Gastrocnemius medialis (tissue), 4 donors: ENCODE data around the gene SCAANT1. TPM values are rescaled to one million over a fixed set of nuclear protein-coding genes. Genes with fewer than 3 reads are reported as not detected.

Experiments
- ATAC-seq, 2 donors: fragments of 150-250 bp; one replicate each; pipeline ENCODE4 v1.9.1; 2016
- DNase-seq, 2 donors: peaks; one replicate each; pipeline ENCODE4 v3.0.0-alpha.2; 2019
- H3K27ac ChIP-seq, 4 donors: fragments of 200-600 bp; sonication (generic); 1 replicate in 1 of 4; 2 replicates in 3 of 4; pipeline ENCODE4 v1.5.1; 2016 to 2018; ENCODE audit warnings: mild to moderate bottlenecking in 2 of 4, moderate library complexity in 1 of 4
- H3K27me3 ChIP-seq, 3 donors: fragments of 200-600 bp; sonication (generic) in 2 of 3; 1 replicate in 1 of 3; 2 replicates in 2 of 3; pipeline versions ENCODE4 v1.5.1 to v1.6.0; 2016 to 2019; ENCODE audit warnings: mild to moderate bottlenecking in 1 of 3, moderate library complexity in 1 of 3
- H3K36me3 ChIP-seq, 2 donors: fragments of 200-600 bp; sonication (generic) in 1 of 2; one replicate each; pipeline ENCODE4 v1.5.1; 2017 to 2018
- H3K4me1 ChIP-seq, 2 donors: fragments of 200-600 bp; sonication (generic) in 1 of 2; one replicate each; pipeline ENCODE4 v1.5.1; 2016 to 2017; ENCODE audit warnings: mild to moderate bottlenecking in 2 of 2
- H3K4me3 ChIP-seq, 4 donors: fragments of 200-600 bp; sonication (generic) in 3 of 4; 1 replicate in 1 of 4; 2 replicates in 3 of 4; pipeline ENCODE4 v1.5.1; 2016 to 2019; ENCODE audit warnings: mild to moderate bottlenecking in 2 of 4
- H3K9me3 ChIP-seq, 3 donors: fragments of 200-600 bp; sonication (generic) in 2 of 3; 1 replicate in 1 of 3; 2 replicates in 2 of 3; pipeline ENCODE4 v1.5.1; 2016 to 2019
- CTCF ChIP-seq, 5 experiments: fragments of 450-650 bp in 3 of 5; fragments of 200-600 bp in 2 of 5; sonication (generic) in 2 of 5; IDR thresholded peaks in 4 of 5; conservative IDR thresholded peaks in 1 of 5; 1 replicate in 4 of 5; 2 replicates in 1 of 5; pipeline ENCODE4 v1.5.1; 2016 to 2019; ENCODE audit warnings: antibody characterized with exemption in 5 of 5, mild to moderate bottlenecking in 3 of 5, moderate library complexity in 3 of 5
- POLR2A ChIP-seq, 2 donors: fragments of 450-650 bp; IDR thresholded peaks; one replicate each; pipeline ENCODE4 v1.6.1; 2017; ENCODE audit warnings: antibody characterized with exemption in 2 of 2, mild to moderate bottlenecking in 2 of 2, moderate library complexity in 2 of 2
- in situ Hi-C, 4 donors: fragments of 200-750 bp; cut with MboI; loops; one replicate each; pipeline versions ENCODE4 v1.15.0 to v1.8.0; 2017; ENCODE audit warnings: low sequenced_read_pairs in 4 of 4
- intact Hi-C: fragments of 100-400 bp; cut with DNase I; formaldehyde crosslinking; loops from one replicate; pipeline ENCODE4 v1.15.1; 2023; ENCODE audit warnings: low total_unique reads
- total RNA-seq, 4 donors: library from RNA; depleted of rRNA; stranded (reverse); fragments of >200 nt; gene quantifications; one replicate each; pipeline versions ENCODE4 v1.1.0 to v1.2.3, GENCODE V29; 2016

SCAANT1 gene
- total RNA-seq, 4 donors from 2014 or later: not detected

GRCh38 chr3:63943678-63944077 is 31.5 kb upstream of the SCAANT1 start:
- intact Hi-C loops (no loop called here), in situ Hi-C loops (no loop called here)
- Histone ChIP-seq H3K9me3 (no peaks in the 10 kb centered on the region), H3K4me3 (no peak overlapping the region), H3K4me1 (peaks cover 30 to 38% of the 10 kb centered on the region in 2 donors), H3K27ac (no peak overlapping the region), H3K36me3 (no peaks in the 10 kb centered on the region), H3K27me3 (no peaks in the 10 kb centered on the region)
- TF ChIP-seq CTCF (IDR thresholded peaks at IDR 0.05 in 4 of 5, conservative IDR thresholded peaks at IDR 0.05 in 1 of 5) (no peak), POLR2A (IDR thresholded peaks at IDR 0.05) (no peak)
- no peak for DNase-seq
- ATAC-seq: no peak

- Histone ChIP-seq H3K4me1 (peaks cover 26 to 38% of the 10 kb centered on the region in 2 donors), H3K36me3 (no peaks in the 10 kb centered on the region), H3K27ac (peak overlapping the region in 1 of 4 donors; percentile 21), H3K9me3 (no peaks in the 10 kb centered on the region), H3K4me3 (no peak overlapping the region), H3K27me3 (no peaks in the 10 kb centered on the region)
- DNase-seq (no peak), ATAC-seq (peak in 1 of 2 donors; percentile 90)
- in situ Hi-C loops: no loop called here
- TF ChIP-seq POLR2A (IDR thresholded peaks at IDR 0.05) (no peak), CTCF (IDR thresholded peaks at IDR 0.05 in 4 of 5, conservative IDR thresholded peaks at IDR 0.05 in 1 of 5) (no peak)
- intact Hi-C loops: no loop called here
Observed at GRCh38 chr3:63942528-63942927, 30.3 kb upstream of the SCAANT1 start.

- Histone ChIP-seq H3K4me1 (peaks cover 25 to 33% of the 10 kb centered on the region in 2 donors), H3K36me3 (no peaks in the 10 kb centered on the region), H3K4me3 (no peak overlapping the region), H3K27me3 (no peaks in the 10 kb centered on the region), H3K9me3 (no peaks in the 10 kb centered on the region), H3K27ac (no peak overlapping the region)
- DNase-seq (no peak), ATAC-seq (peak; percentile 37 to 46)
- TF ChIP-seq CTCF (IDR thresholded peaks at IDR 0.05 in 4 of 5, conservative IDR thresholded peaks at IDR 0.05 in 1 of 5) (no peak), POLR2A (IDR thresholded peaks at IDR 0.05) (no peak)
- intact Hi-C loops (no loop called here), in situ Hi-C loops (no loop called here)
Observed at GRCh38 chr3:63940389-63940757, 28.2 kb upstream of the SCAANT1 start.

- H3K36me3 ChIP-seq: no peaks in the 10 kb centered on the region
- ATAC-seq (no peak), DNase-seq (no peak)
- in situ Hi-C loops: no loop called here
- no peak overlapping the region for H3K27ac ChIP-seq
- no peaks in the 10 kb centered on the region for H3K27me3 ChIP-seq
- H3K9me3 ChIP-seq: no peaks in the 10 kb centered on the region
- peaks cover 36 to 38% of the 10 kb centered on the region in 2 donors for H3K4me1 ChIP-seq
- intact Hi-C loops: loop anchor here (2.0 kb wide), 1 partner anchor 25 kb away; the partner anchor contains the start of gene SCAANT1
- TF ChIP-seq CTCF (IDR thresholded peaks at IDR 0.05 in 4 of 5, conservative IDR thresholded peaks at IDR 0.05 in 1 of 5) (no peak), POLR2A (IDR thresholded peaks at IDR 0.05) (no peak)
- no peak overlapping the region for H3K4me3 ChIP-seq
Observed at GRCh38 chr3:63937661-63938651, 25.8 kb upstream of the SCAANT1 start.
